Stimulated activated naive CD4-positive, alpha-beta T cell (primary cell): ENCODE data around the gene CLNK.

ENCODE experiments used
- DNase-seq, 6 experiments: peaks; one replicate each; lab custom pipeline; 2025; lab: John Stamatoyannopoulos, UW

CLNK gene

DNA sequence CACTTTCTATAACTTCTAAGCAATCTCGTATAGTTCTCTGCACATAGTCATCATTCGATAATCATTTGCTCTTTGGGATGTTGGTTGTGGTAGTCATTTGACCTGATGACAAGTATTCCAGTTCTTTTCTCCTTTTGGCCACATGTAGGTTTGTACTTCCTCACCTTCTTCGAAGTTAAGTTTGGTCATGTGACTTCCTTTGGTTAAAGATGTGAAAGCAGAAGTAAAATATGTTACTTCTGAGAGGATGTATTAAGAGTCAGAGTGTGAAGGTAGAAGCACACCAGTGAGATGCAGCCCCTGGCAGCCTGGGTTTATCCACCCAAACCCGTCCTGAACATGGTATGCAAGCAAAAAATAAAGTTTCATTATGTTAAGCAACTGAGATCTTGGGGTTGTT lies 178.5 kb downstream of the CLNK start:
- DNase-seq = no peak

DNA sequence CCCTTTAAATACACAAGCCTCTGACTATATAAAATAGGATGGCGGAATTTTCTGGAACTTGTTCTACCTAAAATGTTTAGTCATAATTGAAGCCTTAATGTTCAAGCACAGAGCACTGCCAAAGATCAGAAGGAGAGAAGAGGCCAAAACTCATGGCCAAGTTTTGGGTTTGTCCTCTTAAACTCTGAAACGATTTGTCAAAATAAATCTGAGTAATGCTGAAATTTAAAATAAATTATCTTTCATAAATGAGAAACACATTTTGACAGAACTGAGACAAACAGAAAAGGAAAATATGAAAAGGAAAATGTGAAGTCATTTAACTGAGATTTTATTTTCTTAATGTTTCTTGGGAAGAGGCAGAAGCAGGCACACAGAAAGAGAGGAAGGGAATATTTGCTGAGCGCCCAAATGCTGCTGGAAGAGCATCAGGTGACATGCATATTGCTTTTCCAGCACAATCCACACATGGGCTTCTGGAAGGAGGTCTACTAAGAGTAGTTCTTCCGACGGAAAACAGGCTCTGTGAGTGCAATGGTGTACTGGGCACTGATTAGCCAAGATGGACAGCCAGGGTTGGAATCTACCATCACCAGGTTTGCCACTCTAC lies 179.9 kb downstream of the CLNK start:
- no peak for DNase-seq

DNA sequence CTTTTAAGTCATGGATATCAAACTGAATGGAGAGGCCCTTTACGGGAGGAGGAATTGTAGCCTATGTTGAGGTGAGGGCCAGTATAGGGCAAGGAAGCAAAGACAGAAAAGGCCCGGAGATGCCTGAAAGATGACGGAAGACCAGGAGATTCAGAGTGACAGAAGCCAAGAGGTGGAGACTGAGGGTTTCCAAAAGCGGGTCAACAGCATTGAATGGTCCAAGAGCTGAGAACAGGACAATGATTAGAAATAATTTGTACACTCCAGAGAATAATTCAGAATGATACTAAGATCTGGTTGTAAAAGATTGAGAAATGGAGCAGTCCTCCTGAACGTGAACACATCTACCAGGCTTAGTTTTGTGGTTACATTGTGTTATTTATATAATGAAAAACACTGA lies 181.9 kb downstream of the CLNK start:
- DNase-seq = no peak

DNA sequence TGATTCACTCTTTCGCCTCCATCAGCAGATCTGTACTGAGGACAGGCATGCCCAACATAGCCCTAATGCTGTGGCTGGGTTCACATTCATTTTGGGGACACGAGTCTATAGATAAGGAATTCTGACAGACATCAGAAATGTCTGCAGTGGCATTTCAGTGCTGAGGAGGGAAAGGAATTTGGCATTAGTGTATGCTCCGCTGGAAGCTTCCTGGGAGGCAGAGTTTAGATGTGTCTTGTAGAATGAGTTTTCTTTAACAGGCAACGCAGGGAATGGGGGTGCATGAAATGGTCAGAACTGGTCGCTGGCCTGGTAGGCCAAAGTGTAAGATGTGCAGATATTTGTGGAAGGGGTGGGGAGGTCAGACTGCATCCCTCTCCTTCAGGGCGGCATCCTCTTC lies 183.8 kb downstream of the CLNK start:
- no peak for DNase-seq

DNA sequence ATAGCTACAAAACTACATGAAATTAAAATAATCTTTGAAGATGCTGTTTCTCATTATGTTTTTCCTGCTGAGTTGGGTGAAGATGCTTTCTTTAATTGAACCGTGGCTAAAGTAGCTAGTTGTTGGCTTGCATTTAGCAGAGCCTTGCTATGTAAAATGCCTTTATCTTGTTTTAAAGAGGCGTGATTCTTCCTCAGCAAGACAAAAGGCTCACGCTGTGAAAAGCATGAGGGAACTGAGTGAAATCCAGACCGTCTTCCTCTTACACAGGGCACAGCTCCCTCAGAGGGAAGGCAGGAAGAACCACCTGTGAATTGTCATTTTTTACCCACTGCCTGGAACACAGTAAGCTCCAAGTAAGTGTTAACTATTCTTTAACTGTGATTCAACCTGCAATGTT lies 188.4 kb downstream of the CLNK start:
- no peak for DNase-seq

DNA sequence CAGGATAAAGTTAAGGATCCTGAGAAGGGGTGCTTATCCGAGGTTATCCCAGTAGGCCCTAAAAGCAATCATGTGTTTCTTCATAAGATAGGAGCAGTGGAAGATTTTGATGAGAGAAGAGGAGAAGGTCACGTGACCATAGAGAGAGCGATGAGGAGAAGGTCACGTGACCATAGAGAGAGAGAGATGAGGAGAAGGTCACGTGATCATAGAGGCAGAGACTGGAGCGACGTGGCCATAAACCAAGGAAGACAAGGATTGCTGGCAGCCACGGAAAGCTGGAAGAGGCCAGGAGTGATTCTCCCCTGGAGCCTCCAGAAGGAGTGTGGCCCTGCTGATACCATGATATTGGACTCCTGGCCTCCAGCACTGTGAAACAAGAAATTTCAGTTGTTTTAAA lies 188.9 kb downstream of the CLNK start:
- DNase-seq = no peak

DNA sequence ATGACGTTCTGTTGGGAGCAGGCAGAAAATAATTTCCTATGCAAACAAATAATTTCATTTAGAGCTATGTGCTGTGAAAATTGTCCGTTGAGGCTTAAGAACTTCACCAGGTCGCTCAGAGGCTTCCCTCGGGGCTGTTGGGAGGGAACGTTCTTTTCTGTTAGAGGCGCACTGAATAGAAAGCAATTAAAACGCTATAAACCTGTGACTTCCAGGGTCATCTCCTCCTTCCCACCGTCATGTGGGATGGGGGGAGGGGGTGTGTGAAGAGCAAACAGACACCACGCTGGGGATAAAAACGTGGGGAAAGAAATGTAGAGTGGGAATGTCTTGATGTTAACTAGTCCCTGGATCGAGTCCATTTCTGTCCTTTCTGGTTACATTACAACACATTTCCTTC lies 192.1 kb downstream of the CLNK start:
- DNase-seq = no peak

DNA sequence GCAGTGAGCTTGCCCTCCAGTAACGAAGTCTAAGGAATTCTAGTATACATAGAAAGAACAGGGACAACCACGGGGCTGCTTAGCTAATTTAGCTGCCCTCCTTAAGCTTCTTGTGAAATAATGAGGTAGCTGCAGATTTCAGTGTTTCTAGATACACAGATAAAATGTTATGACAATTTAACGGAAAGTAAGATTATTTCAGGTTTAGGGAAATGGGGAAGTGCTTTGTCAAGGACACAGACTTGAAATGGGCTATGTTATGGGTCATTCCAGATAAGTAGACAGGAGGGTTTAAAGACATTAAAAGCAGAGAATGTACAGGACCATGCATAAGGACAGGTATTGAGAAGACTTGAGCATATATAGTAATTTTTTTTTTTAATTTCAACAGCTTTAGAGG lies 193.2 kb downstream of the CLNK start:
- no peak for DNase-seq

DNA sequence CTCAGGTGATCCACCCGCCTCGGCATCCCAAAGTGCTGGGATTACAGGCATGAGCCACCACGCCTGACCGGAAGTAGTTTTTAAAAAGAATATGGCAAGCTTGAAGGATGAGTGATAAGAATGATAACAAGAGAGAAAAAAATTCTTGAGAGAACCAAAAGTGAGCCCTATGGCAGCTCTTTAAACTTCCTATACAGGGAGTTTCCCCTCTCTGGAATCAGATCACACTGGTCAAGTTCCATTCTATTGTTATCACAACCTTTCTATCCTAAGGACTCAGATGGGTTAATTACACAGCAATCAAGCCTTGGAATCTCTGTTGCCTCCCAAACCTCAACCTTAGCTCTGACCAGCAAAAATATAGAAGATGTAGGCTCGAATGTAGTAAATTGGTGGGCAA lies 193.6 kb downstream of the CLNK start:
- no peak for DNase-seq

DNA sequence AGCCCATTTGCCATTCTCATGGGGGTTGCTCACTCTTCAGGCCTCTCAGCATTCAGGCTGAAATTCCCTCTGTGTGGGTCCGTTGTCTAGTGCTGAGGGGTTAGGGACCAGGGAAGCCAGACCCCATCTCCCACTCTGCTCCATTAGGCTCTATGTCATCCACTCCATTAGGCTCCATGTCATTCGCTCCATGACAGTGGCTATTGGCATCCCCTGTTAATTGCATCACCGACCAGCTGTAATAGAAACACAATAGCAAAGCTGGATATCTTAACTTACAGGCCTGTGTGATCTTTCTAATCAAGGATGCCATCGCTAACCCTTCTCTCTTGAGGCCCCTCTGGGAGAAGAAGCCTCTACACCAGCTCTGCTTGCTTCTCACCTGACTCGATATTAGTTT lies 201.7 kb downstream of the CLNK start:
- DNase-seq = no peak

DNA sequence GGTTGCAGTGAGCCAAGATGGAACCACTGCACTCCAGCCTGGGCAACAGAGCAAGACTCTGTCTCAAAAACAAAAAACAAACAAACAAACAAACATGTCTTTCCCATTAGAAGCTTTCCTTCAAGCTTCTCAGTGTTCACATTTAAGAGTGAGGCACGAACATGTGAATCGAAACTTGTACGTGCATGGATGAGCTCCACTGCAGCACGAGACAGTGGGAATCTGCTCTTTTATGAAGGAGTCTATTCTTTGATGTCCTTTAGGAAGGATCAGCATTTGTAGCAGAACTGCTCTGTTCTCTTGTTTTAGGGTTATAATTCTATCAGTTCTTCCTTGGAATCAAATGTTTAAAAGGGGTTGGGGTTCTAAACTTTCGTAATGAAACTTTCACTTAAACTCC lies 204.0 kb downstream of the CLNK start:
- no peak for DNase-seq

DNA sequence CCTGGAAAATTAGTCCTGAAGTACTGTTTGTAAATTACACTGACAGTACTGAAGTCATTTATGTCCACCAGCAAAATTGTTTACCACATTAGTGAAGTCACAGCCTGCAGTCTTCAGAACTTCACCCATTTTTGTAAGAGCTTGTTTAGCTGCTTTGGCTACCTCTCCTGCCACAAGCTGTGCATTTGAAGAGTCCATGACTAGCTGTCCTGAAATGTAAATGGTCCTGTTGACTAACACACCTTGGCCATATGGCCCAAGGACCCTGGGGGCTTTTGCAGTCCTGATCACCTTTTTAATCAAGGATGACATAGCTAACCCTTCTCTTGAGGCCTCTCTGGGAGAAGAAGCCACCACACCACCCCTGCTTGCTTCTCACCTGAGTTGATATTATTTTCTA lies 205.9 kb downstream of the CLNK start:
- no peak for DNase-seq

DNA sequence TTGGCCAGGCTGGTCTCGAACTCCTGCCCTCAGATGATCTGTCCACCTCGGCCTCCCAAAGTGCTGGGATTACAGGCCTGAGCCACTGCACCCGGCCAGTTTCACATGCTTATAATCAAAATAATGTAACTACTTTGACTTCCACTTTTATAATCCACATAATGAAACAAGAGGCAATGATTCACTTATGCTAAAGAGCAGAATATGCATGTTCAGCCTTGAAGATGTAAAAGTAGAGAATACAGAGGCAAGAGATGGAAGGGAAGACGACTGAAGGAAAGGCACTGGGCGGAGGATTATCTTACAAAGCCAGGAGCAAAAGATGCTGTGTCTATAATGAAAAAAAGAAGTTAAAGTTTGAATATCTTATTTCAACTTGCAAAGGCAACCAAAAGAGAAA lies 214.1 kb downstream of the CLNK start:
- DNase-seq = no peak

DNA sequence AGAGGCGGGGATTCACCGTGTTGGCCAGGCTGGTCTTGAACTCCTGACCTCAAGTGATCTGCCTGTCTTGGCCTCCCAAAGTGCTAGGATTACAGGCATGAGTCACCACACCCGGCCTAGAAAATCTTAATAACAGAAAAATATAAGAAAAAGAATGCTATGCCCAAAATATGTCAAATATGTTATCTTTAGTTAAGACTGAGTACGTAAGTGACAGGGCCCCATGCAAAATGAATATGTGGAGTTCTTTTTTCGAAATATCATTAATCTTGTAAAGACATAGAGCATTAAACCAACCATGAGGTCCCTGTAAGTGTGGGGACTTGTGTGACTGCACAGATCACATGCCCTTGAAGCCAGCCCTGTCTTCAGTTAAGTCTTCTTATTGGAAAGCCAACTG lies 218.4 kb downstream of the CLNK start:
- DNase-seq = no peak

DNA sequence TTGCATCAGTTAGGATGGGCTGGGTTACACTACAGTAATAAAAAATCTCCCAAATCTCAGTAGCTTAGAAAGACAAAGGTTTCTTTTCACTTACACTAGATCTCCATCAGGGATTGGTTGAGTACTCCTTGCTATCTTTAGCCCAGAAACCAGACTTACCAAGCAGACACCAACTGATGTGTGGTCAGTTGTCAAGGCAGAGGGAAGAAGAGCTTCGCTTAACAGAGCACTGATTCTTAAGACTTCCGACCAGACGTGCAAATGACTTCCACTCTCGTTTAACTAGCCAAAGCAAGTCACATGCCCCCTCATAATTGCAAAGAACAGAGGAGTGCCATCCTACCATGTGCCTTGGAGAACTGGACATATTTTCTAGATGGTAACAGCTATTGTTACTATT lies 221.7 kb downstream of the CLNK start:
- DNase-seq = no peak

DNA sequence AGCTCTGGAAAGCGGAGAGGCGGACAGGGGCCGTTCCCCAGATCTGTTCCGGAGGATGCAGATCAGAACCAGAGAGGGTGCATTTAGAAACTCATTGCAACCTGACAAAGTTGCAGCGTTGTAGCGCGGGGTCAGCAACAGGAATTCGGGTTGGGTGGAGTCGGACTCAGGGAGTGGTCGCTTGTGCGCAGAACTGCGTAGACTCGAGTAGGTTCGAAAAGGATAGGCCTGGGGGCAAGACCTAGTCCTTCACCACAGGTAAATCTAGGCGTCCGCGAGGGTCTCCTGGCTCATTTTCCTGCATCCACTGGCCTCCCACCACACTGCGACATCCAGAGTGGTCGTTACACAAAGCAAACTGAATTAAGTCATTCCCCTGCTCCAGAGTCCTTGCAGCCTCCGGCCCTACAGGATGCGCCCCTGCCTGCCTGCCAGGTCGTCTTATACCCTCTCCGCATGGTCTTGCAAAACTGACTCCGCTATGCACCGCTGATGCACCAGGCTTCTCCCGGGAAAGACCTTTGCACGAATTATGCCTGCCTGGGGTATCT lies 222.6 kb downstream of the CLNK start:
- peak in 1 of 6 experiments; percentile 11 for DNase-seq

DNA sequence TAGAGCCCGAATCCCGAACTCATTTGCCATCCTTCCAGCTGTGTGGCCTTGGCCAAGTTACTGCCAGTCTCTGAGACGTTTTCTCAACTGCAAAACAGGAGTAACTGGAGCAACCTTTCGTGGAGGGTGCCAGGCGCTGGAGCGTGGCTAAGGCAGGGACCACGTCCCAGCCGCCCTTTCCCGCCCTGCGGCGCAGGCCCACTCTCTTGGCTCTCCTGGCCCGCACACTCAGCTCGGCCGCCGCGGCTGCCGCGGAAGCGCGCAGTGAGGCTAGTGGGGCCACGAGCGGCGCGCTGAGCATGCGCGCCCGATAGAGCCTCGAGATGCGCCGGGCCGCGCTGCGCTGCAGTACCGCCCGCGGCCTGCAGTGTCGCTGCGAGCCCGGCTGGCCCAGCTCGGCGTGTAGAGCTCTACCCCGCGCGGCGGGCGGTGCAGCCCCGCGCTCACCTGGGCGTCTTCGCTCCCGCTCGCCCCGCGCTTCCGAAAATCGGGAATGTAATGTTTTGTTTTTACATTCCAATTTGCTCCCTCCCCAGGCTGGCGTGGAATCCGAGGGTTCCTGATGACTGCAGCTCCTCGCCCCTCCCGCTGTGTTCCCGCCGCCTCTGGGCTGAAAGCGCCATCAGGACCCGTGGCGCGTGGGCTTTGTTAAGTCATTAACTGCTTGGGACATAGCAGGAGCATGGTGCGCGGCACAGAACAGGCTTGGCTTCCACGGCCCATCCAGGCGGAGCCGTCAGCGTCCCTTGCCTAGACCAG lies 223.3 kb downstream of the CLNK start:
- DNase-seq = peak; percentile 50 to 84 (median 59)

DNA sequence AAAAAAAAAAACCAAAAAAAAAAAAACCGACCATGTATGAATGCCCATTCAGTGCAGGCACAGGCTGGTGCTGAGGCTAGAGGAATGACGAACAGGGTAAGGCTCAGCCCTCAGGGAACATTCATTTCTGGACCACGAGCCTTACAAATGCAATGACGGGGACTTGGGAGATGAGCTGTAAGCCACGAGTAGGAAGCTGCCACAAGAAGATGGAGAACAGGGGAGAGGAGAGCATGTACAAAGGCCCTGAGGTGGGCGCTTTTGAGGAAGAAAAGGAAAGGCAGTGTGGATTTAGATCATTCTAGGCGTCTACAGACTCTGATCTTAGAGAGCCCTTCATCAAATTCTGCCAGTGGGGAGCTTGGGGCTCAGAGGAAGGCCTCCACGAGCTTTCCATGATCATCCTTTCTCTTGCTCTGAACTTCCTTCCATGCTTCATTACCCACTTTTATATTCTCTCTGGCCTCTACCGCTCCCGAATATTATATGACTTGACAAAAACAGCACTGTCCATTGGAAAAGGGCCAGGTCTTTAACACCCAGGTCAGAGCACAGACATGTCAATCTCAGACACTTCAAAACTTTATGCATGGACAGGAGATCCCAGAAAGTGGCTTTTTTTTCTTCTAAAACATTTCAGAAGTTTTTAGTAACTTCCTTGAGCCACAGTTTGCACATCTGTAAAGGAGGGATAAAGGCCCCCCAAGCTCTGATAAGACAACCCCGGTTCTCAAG lies 224.1 kb downstream of the CLNK start:
- no peak for DNase-seq

DNA sequence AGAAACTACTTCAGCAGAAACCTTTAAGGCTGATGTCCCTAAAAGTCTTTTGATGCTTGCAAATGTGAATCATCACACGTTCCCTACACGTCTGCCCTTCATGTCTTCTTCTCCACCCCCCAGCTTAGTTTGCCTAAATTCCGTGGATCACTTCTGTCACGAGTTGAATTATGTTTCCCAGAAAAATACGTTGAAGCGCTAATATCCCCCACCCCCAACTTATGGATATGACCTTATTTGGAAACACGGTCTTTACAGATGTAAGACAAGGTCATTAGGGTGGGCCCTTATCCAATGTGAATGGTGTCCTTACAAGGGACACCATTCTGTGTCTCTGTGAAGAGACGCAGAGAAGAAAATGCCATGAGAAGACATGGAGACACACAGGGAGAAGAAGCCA lies 225.3 kb downstream of the CLNK start:
- no peak for DNase-seq

DNA sequence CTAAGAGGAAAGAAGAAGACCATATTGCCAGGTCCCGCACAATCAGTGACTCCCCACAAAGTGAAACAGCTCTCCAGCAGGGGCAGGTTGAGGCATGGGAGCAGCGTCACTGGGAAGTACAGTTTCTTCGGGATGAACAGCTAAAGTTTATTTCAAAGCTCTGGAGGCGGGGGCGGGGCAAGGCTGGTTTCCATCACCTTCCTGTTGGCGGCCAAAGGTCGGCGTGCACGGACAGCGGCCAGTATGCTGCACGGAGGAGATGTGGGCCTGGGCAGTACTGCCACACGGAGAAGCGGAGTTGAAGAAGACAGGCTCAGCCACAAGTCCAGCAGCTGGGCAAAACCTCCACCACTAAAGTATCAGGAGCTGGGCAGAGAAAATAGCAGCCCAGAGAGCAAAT lies 226.4 kb downstream of the CLNK start:
- DNase-seq = no peak

DNA sequence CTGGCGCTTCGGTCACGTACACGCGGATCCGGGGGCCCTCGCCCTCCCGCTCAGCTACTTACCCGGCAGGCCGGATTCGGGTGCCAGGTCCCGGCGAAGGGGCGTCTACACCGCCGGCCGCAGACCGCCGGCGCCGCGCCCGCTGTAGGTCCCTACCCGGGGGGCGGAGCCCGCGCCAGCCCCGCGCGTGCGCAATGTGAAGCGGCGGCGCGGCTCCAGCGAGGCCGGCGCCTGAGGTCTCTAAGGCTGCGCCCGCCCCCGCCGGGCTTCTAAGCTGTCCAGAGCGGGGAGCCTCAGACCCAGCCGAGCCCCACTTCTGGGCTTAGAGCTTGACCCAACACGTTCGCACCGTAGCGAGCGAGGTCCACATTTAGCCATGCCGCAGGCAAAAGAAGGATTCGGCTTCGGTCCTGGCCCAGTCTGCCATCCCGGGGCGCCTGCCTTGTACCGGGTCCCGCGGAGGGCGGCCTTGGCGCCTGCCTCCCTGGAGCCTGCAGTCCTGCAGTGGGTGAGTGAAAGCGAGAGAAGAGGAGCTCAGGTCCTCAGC lies 227.2 kb downstream of the CLNK start, which contains the start of gene ZNF518B:
TSS of gene ZNF518B (minus strand) at position 172 of the 547 bp plus-strand sequence. CDS start 11,098 bp downstream, outside the sequence.
- peak; percentile 64 to 84 (median 71) for DNase-seq

DNA sequence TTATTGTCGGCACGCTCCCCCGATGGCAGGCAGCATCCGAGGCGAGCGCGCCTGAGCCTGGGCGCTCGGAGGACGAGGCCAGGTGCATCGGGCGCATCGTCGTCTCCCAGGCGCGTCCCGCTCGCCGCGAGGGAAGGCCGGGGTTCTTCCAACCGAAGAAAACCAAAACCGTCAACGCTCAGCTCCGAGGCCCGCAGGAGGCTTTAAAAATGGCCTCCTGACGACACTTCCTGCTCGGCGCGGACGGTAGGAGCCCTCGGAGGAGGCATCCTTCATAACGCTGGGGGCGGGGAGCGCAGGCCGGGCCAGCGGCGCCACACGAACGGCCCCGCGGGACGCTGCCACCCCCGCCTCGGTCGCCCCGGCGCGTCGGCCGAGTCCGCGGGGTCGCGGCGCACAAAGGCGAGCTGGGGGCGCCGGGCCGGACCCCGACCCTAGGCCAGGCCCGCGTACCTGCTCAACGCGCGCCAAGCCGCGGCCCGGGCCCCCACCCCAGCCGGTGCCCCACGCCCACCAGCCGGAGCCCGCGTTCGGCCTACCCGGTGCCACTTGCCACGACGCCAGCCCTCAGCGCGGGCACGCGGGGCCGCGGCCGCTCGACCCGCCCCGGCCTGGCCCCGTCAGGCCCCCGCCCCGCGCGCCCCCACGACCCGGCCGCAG lies 227.8 kb downstream of the CLNK start:
- peak; percentile 22 to 71 (median 46) for DNase-seq
